A549 (cell line): ENCODE results near the gene SLC44A2. TPM values are rescaled to one million over a fixed set of nuclear protein-coding genes. Genes with fewer than 3 reads are reported as not detected.

Experiments
- ATAC-seq, 2 experiments: fragments of 200-7000 bp in 1 of 2; fragments of >200 bp in 1 of 2; cut with Nextera tagmentation in 1 of 2; cut with Tn5 transposase in 1 of 2; 3 replicates each; pipeline versions ENCODE4 v1.8.0 to v1.9.1; 2018 to 2020; ENCODE audit warnings: mild to moderate bottlenecking in 1 of 2, moderate library complexity in 1 of 2
- CTCF ChIA-PET: fragments of 300-600 bp; sonication (Branson Sonifier 250); formaldehyde crosslinking; extraction: SDS; loops from one replicate; lab custom pipeline; 2021; ENCODE audit warnings: antibody characterized with exemption, inconsistent platforms; lab: Yijun Ruan, JAX
- POLR2A ChIA-PET: fragments of 350-600 bp; formaldehyde crosslinking; extraction: SDS; loops from one replicate; lab custom pipeline; 2021; ENCODE audit warnings: antibody characterized with exemption, inconsistent platforms; lab: Yijun Ruan, JAX
- DNase-seq, 2 experiments: peaks; one replicate each; pipeline versions ENCODE4 v3.0.0 to v3.0.0-alpha.2; 2011 to 2016; ENCODE audit warnings: low read depth in 1 of 2, low spot score in 1 of 2
- FAIRE-seq: peaks from 2 replicates; lab custom pipeline; 2011; peaks lifted over from hg19 to GRCh38; lab: Jason Lieb, UNC
- H3K27ac ChIP-seq, 2 experiments: fragments of >200 bp; sonication (Bioruptor Twin); formaldehyde crosslinking; 3 replicates each; pipeline ENCODE4 v1.5.1; 2016 to 2017
- H3K4me1 ChIP-seq: fragments of >200 bp; sonication (Bioruptor Twin); formaldehyde crosslinking; 3 replicates; pipeline ENCODE4 v1.6.1; 2016
- H3K4me2 ChIP-seq: fragments of >200 bp; sonication (Bioruptor Twin); formaldehyde crosslinking; 3 replicates; pipeline ENCODE4 v1.6.1; 2016
- H3K4me3 ChIP-seq: fragments of >200 bp; sonication (Bioruptor Twin); formaldehyde crosslinking; 3 replicates; pipeline ENCODE4 v1.5.1; 2016
- H3K9me3 ChIP-seq: fragments of >200 bp; sonication (Bioruptor Twin); formaldehyde crosslinking; 3 replicates; pipeline ENCODE4 v1.6.1; 2016
- BHLHE40 ChIP-seq: IDR thresholded peaks from 2 replicates; pipeline ENCODE4 v1.6.1; 2012; ENCODE audit warnings: low read depth, low read length, inconsistent platforms
- CBX2 ChIP-seq: fragments of 200-600 bp; sonication (generic); IDR thresholded peaks from 2 replicates; pipeline ENCODE4 v1.6.1; 2016; ENCODE audit warnings: low read depth, mild to moderate bottlenecking, borderline replicate concordance
- CEBPB ChIP-seq, 2 experiments: fragments of >200 bp in 1 of 2; sonication (Bioruptor Twin) in 1 of 2; formaldehyde crosslinking in 1 of 2; IDR thresholded peaks; 2 replicates each; pipeline ENCODE4 v1.6.1; 2012 to 2016
- CHD4 ChIP-seq: fragments of 200-600 bp; sonication (generic); IDR thresholded peaks from 2 replicates; pipeline ENCODE4 v1.6.1; 2016; ENCODE audit warnings: antibody characterized with exemption, mild to moderate bottlenecking, borderline replicate concordance
- FOXS1 ChIP-seq: fragments of 250-450 bp; sonication (Bioruptor Pico); IDR thresholded peaks from 2 replicates; pipeline ENCODE4 v1.5.0; 2020; ENCODE audit warnings: mild to moderate bottlenecking, moderate library complexity
- HDAC2 ChIP-seq: fragments of 200-600 bp; sonication (generic); IDR thresholded peaks from 2 replicates; pipeline ENCODE4 v1.6.1; 2016
- HEYL ChIP-seq: fragments of 250-450 bp; sonication (Bioruptor Pico); IDR thresholded peaks from 2 replicates; pipeline ENCODE4 v1.8.0; 2021; ENCODE audit warnings: mild to moderate bottlenecking, moderate library complexity
- JUN ChIP-seq, 2 experiments: fragments of >200 bp; sonication (Bioruptor Twin); formaldehyde crosslinking; IDR thresholded peaks; 2 replicates in 1 of 2; 3 replicates in 1 of 2; pipeline ENCODE4 v1.6.1; 2016 to 2017
- JUNB ChIP-seq: fragments of >200 bp; sonication (Bioruptor Twin); formaldehyde crosslinking; IDR thresholded peaks from 2 replicates; pipeline ENCODE4 v1.6.1; 2016
- KDM1A ChIP-seq: fragments of 200-600 bp; sonication (generic); IDR thresholded peaks from 2 replicates; pipeline ENCODE4 v1.6.1; 2016; ENCODE audit warnings: low read depth, mild to moderate bottlenecking
- MAFK ChIP-seq: fragments of 450-650 bp; IDR thresholded peaks from 2 replicates; pipeline ENCODE4 v1.6.1; 2014; ENCODE audit not compliant: partially characterized antibody
- MYC ChIP-seq: IDR thresholded peaks from 2 replicates; pipeline ENCODE4 v1.6.1; 2012; ENCODE audit warnings: mild to moderate bottlenecking, inconsistent platforms, low read length, improper control_type of control experiment, borderline replicate concordance
- NFE2L2 ChIP-seq: fragments of 150-350 bp; conservative IDR thresholded peaks from 2 replicates; pipeline ENCODE4 v1.6.1; 2014; ENCODE audit warnings: low read length
- PHF8 ChIP-seq: fragments of 200-600 bp; sonication (generic); IDR thresholded peaks from 2 replicates; pipeline ENCODE4 v1.6.1; 2016; ENCODE audit warnings: low read depth, mild to moderate bottlenecking, antibody characterized with exemption, moderate library complexity, borderline replicate concordance
- POLR2AphosphoS2 ChIP-seq: conservative IDR thresholded peaks from 2 replicates; pipeline ENCODE4 v1.6.1; 2012; ENCODE audit warnings: low read length, improper control_type of control experiment, inconsistent platforms
- RCOR1 ChIP-seq: fragments of 150-350 bp; IDR thresholded peaks from 2 replicates; pipeline ENCODE4 v1.6.1; 2014; ENCODE audit warnings: antibody characterized with exemption, low read length, low read depth
- RFX5 ChIP-seq: fragments of 450-650 bp; IDR thresholded peaks from 2 replicates; pipeline ENCODE4 v1.7.1; 2014; ENCODE audit warnings: antibody characterized with exemption, mild to moderate bottlenecking, moderate library complexity
- SREBF2 ChIP-seq: fragments of 450-650 bp; IDR thresholded peaks from 2 replicates; pipeline ENCODE4 v1.6.1; 2014; ENCODE audit warnings: mild to moderate bottlenecking, moderate library complexity
- TFCP2L1 ChIP-seq: fragments of 250-450 bp; sonication (Bioruptor Pico); IDR thresholded peaks from 2 replicates; pipeline ENCODE4 v1.5.0; 2021; ENCODE audit warnings: mild to moderate bottlenecking
- TP53 ChIP-seq: fragments of 250-450 bp; sonication (Bioruptor Pico); IDR thresholded peaks from 2 replicates; pipeline ENCODE4 v1.5.0; 2021; ENCODE audit warnings: mild to moderate bottlenecking, moderate library complexity
- ZFP36 ChIP-seq: fragments of 450-650 bp; IDR thresholded peaks from 2 replicates; pipeline ENCODE4 v1.6.1; 2014; ENCODE audit warnings: borderline replicate concordance; ENCODE audit not compliant: partially characterized antibody
- ZNF302 ChIP-seq: fragments of 250-450 bp; sonication (Bioruptor Pico); IDR thresholded peaks from 2 replicates; pipeline ENCODE4 v1.9.0; 2021; ENCODE audit warnings: inconsistent platforms, mild to moderate bottlenecking, moderate library complexity
- WGBS: methylation state at CpG from one replicate; pipeline ENCODE4 v1.1.6; 2017; ENCODE audit errors: missing lambda C conversion rate; 5-methylcytosine and 5-hydroxymethylcytosine counted together
- polyA plus RNA-seq, 4 experiments: library from polyadenylated mRNA; depleted of rRNA in 3 of 4; stranded (reverse); fragments of >200 nt; fragmentation: RNase III in 1 of 4; extraction: RNeasy Plus Mini Kit Qiagen cat#74134 plus additional on column Dnase treatment in 1 of 4; gene quantifications; 2 replicates in 3 of 4; 3 replicates in 1 of 4; pipeline ENCODE4 v1.2.3, GENCODE V29; 2011 to 2017
- TF ChIP-seq, protein P1 (sequence below): IDR thresholded peaks from 2 replicates; pipeline ENCODE4 v1.6.1; 2012
- TF ChIP-seq, protein P2 (sequence below): IDR thresholded peaks from 2 replicates; pipeline ENCODE4 v1.6.1; 2012; ENCODE audit warnings: low read depth, borderline replicate concordance
- TF ChIP-seq, protein P3 (sequence below): fragments of 250-450 bp; sonication (Bioruptor Pico); IDR thresholded peaks from 2 replicates; pipeline ENCODE4 v1.5.0; 2020; ENCODE audit warnings: low read depth, mild to moderate bottlenecking, moderate library complexity

The SLC44A2 gene
- polyA plus RNA-seq, 2 of the 4 experiments (the other 2 are of a cell fraction) = 8.3 TPM

DNA sequence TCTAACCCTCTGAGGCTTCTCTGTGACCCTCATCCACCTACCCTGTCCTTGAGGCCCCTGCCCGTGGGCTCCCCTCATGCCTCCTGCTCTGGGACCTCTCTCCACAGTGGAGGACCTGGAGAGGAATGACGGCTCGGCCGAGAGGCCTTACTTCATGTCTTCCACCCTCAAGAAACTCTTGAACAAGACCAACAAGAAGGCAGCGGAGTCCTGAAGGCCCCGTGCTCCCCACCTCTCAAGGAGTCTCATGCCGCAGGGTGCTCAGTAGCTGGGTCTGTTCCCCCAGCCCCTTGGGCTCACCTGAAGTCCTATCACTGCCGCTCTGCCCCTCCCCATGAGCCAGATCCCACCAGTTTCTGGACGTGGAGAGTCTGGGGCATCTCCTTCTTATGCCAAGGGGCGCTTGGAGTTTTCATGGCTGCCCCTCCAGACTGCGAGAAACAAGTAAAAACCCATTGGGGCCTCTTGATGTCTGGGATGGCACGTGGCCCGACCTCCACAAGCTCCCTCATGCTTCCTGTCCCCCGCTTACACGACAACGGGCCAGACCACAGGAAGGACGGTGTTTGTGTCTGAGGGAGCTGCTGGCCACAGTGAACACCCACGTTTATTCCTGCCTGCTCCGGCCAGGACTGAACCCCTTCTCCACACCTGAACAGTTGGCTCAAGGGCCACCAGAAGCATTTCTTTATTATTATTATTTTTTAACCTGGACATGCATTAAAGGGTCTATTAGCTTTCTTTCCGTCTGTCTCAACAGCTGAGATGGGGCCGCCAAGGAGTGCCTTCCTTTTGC is 18.0 kb downstream of the SLC44A2 start:
- Histone ChIP-seq H3K4me2 (no peak overlapping the region), H3K9me3 (no peaks in the 10 kb centered on the region), H3K27ac (no peak overlapping the region), H3K4me1 (no peaks in the 10 kb centered on the region), H3K4me3 (no peak overlapping the region)
- ChIA-PET POLR2A (interaction anchor here (1.8 kb wide), 1 partner anchor 62 kb away, joined by 9 read pairs; no protein-coding TSS in a partner anchor), CTCF (interaction anchor here (1.2 to 11.3 kb wide), 13 partner anchors 13 to 520 kb away, joined by 3 to 296 read pairs (median 8); no protein-coding TSS in a partner anchor)
- TF ChIP-seq RCOR1 (no peak), KDM1A (no peak), CEBPB (IDR thresholded peaks at IDR 0.05) (no peak), CBX2 (no peak), CHD4 (no peak), RFX5 (no peak)
- TF ChIP-seq, protein P1, sequence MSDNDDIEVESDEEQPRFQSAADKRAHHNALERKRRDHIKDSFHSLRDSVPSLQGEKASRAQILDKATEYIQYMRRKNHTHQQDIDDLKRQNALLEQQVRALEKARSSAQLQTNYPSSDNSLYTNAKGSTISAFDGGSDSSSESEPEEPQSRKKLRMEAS = no peak
- TF ChIP-seq, protein P2, sequence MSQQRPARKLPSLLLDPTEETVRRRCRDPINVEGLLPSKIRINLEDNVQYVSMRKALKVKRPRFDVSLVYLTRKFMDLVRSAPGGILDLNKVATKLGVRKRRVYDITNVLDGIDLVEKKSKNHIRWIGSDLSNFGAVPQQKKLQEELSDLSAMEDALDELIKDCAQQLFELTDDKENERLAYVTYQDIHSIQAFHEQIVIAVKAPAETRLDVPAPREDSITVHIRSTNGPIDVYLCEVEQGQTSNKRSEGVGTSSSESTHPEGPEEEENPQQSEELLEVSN = no peak
- no peak for DNase-seq
- ATAC-seq = no peak
- FAIRE-seq = no peak
- WGBS = 76% methylated on average over 14 of the region's 21 CpGs

DNA sequence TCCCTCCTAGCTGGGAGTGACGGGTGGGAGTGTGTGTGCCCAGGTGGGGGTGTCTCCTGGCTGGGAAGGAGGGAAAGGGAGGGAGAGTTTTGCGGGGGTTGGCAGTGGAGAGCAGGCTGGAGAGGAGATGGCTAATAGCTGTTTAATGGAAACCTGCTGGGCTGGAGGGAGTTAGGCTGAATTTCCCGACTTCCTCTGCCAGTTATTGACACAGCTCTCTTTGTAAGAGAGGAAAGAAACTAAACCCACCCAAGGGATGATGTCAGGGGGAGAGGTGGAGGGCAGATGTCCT is 18.6 kb downstream of the SLC44A2 start:
- CTCF ChIA-PET = interaction anchor here (0.8 to 11.3 kb wide), 21 partner anchors 9 to 521 kb away, joined by 3 to 296 read pairs (median 5); partner anchors contain the start of gene CDC37
- no peak for FAIRE-seq
- no peak overlapping the region for H3K4me2 ChIP-seq
- POLR2A ChIA-PET = interaction anchor here (1.8 kb wide), 1 partner anchor 62 kb away, joined by 9 read pairs; no protein-coding TSS in a partner anchor
- no peaks in the 10 kb centered on the region for H3K9me3 ChIP-seq
- no peak overlapping the region for H3K27ac ChIP-seq
- TF ChIP-seq CEBPB (IDR thresholded peaks at IDR 0.05) (no peak), JUNB (no peak), NFE2L2 (no peak), ZFP36 (no peak), HEYL (no peak), MAFK (no peak), POLR2AphosphoS2 (no peak), SREBF2 (no peak), BHLHE40 (no peak), PHF8 (no peak), JUN (IDR thresholded peaks at IDR 0.05) (no peak), TP53 (no peak), MYC (no peak), FOXS1 (CRISPR knock-in tag) (no peak), HDAC2 (no peak), ZNF302 (CRISPR knock-in tag) (no peak), TFCP2L1 (CRISPR knock-in tag) (no peak)
- TF ChIP-seq, protein P3, sequence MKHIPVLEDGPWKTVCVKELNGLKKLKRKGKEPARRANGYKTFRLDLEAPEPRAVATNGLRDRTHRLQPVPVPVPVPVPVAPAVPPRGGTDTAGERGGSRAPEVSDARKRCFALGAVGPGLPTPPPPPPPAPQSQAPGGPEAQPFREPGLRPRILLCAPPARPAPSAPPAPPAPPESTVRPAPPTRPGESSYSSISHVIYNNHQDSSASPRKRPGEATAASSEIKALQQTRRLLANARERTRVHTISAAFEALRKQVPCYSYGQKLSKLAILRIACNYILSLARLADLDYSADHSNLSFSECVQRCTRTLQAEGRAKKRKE (CRISPR knock-in tag) = no peak
- TF ChIP-seq, all 56 proteins: peak for 0
- no peaks in the 10 kb centered on the region for H3K4me1 ChIP-seq
- no peak for DNase-seq
- WGBS = 70% methylated on average over 3 of the region's 3 CpGs
- no peak for ATAC-seq
- no peak overlapping the region for H3K4me3 ChIP-seq
